CD4-positive, alpha-beta T cell treated with Interleukin-4 for 1 hour (primary cell): Measurements from ENCODE around the gene METTL18.
"Not testable (repeated sequence)": the region's sequence is repeated elsewhere in the genome, so short reads cannot be mapped to it uniquely, and the experiment has no call there.

Experiments used
- DNase-seq, 2 donors: peaks; one replicate each; pipeline ENCODE4 v3.0.0-alpha.2; 2020 to 2022

METTL18 gene

GRCh38 chr1:169794530-169795416, at the start of gene METTL18:
METTL18 (minus strand) TSS chr1:169794907; CDS start chr1:169793695, 1,212 bp downstream.
- DNase-seq: peak; percentile 93 to 94

GRCh38 chr1:169838942-169839341, 44.2 kb upstream of the METTL18 start:
- no peak for DNase-seq

DNA sequence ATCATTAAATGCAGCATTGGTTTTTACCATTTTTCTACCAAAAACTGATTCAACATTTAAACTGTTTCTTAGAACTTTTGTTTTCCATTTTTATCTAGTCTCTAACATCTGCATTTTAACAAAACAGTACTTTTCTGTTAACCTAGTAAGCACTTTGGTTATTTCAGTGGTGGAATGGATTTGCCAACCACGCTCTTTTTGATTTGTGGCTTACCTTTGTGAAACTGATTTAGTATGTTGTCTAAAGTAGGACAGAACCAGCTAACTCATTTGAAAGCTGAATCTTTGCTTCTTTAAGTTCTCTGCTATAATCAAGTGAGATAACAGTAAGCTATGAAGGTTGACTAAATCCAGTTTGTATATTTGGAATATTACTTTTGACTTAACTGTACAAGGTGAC, 41.5 kb upstream of the METTL18 start:
- no peak for DNase-seq

DNA sequence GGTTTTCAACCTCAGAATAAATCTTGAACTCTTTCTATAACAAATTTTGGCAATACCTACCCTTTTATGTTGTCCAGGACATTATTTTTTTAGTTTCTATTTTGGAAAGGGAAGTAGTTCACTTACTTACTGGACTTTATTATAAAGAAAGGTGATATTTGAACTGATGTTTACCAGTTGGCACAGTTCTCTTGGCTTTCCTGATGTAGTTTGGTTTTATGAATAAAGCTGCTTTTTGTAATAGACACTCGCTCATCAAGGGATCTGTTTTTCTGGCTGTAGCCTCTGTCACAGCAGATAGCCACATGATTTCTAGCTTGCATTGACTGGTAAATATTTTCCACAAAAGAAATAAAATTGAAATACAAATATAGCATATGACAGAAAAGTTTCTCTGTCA, 40.9 kb upstream of the METTL18 start:
- DNase-seq: no peak

- no peak for DNase-seq
These were observed 40.2 kb upstream of the METTL18 start for GRCh38 chr1:169834869-169835268.

DNA sequence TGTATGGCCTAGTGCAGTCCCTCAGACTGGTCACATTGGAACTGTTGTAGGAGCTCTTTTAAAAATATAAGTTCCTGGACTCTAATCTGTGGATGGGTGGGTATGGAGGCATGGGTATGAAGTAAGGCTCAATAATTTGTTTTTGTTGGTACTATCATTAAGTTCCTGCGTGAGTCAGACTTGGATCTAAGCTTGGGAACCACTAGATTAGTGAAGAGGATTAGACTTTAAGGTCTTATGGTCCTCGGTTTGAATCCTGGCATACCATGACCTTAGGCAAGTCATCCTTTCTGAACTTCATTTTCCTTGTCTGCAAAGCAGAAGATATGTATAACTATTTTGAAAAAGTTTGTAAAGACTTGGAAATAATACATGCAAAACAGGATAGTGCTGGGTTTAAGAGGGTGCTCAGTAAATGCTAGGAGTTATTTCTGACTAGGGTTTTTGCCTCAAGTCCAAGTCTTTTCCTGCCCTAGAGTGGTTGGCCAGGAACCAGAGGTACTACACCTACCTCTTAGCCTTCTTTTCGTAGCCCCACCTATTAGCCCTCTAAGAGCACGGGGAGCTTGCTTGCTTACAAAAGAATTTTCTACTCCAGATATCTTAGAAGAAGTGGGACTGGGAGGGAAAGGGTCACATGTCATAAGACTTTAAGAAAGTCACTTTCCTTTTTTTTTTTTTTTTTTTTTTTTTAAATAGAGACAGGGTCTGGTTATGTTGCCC, 38.6 kb upstream of the METTL18 start:
- no peak for DNase-seq

- DNase-seq: no peak
These were observed 35.0 kb upstream of the METTL18 start for GRCh38 chr1:169829671-169830070.

- DNase-seq: no peak
These were observed 29.4 kb upstream of the METTL18 start for GRCh38 chr1:169824153-169824552.

DNA sequence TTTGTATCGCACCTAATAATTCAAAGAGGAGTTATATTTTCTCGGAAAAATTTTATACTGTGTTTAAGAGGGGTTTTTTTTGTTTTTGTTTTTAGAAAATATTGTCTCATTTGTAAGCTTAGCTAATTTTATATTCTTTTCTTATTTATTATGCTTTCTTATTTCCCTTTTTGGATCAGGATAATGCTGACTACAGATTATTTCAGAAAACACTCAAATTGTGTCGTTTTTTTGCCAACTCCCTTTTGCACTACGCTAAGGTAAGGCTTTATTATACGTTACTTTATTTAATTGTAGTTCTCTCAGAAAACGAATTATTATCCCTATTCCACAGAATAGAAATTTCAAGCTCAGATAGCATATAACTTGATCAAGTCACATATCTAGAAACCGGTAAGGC, 26.8 kb upstream of the METTL18 start:
- no peak for DNase-seq

GRCh38 chr1:169816617-169817016, 21.9 kb upstream of the METTL18 start:
- DNase-seq: no peak

DNA sequence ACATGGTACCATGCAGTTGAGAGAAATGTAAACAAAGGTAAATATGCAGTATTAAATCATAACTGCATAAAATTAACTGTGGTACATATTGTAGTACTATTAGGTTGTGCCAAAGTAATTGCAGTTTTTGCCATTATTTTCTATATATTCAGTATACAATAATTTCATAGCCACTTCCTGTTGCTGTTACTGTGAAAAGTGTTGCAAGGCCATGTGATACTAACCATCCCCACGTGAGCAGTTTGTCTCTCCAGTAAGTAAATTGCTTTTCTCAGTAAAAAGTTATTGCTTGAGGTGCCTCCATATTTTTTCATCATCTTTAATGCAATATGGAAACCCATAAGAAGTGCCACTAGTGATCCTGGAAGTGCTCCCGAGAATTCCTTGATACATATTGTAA, 19.6 kb upstream of the METTL18 start:
- DNase-seq: no peak

DNA sequence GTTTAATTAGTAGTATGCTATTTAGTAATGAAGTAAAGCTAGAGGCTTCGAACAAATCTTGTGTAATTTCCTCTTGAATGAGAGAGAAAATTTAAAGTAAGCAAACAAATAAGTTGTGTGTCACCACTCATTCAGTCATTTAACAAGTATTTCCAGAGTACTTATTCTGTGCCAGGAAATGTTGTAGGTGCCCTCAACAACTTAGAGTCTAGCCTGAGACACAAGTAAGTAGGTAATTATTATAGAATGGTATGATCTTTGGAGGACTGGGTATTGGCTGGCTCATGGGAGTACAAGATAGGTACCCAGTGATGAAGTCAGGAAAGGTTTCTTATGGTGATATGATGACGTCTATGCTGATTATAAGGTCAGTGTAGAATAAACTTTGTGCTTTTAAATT, 17.4 kb upstream of the METTL18 start:
- no peak for DNase-seq

- not testable (repeated sequence) for DNase-seq
These were observed 16.8 kb upstream of the METTL18 start for GRCh38 chr1:169811418-169812035.

- peak in 1 of 2 donors; percentile 59 for DNase-seq
These were observed 14.8 kb upstream of the METTL18 start for GRCh38 chr1:169809370-169810095.

GRCh38 chr1:169804941-169805340, 10.2 kb upstream of the METTL18 start:
- no peak for DNase-seq

DNA sequence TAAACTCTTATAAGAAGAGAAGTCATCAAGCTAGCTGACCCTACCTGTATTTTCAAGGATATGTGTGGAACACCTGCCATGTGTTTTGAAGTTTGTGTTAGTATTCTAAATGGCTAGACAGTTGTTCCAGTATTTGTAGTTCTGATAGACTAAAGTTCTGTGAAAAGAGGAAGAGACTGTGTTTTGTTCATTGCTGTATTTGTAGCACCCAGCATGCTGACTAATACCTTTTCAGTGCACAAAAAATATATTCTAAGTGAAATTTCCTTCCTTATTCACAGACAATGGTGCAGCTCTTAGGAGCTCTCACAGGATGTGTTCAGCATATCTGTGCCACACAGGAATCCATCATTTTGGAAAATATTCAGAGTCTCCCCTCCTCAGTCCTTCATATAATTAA, 8.2 kb upstream of the METTL18 start:
- no peak for DNase-seq

DNA sequence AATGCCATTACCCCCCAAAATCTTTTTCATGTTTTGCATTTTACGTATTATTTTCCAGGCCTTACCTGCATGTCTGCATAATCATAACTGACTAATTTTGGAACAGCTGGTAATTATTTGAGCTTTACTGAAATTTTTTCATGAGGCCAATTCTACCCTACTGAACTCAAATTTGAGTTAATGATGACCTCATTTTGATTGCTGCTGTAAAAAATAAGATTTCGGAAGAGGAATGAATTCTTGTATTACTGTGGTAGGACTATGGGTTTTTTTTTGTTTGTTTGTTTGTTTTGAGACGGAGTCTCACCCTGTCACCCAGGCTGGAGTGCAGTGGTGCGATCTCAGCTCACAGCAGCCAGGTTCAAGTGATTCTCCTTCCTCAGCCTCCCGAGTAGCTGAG, 2.6 kb upstream of the METTL18 start:
- no peak for DNase-seq

DNA sequence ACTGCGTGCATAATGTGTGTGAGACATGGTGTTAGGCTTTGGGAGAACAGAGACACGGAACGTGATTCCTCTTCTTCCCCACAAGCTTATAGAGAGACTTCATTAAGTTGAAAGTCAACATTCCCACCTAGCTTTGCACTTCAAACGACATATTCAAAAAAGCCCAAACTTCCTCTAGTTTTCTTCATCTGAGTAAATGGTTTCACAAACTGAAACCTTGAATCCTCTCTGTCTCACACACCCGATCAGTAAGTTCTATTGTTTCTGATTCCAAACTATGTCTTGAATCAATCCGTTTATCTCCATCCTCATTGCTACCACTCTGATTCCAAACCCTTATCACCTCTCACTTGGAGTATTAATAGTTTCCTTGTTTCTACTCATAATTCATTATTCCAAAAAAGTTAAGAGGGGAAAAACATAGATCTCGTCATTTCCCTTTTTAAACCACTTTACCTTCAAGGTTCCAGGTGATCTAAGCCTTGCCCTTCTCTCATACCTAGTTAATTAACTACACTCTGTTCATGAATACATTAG, 1.6 kb upstream of the METTL18 start:
- no peak for DNase-seq

DNA sequence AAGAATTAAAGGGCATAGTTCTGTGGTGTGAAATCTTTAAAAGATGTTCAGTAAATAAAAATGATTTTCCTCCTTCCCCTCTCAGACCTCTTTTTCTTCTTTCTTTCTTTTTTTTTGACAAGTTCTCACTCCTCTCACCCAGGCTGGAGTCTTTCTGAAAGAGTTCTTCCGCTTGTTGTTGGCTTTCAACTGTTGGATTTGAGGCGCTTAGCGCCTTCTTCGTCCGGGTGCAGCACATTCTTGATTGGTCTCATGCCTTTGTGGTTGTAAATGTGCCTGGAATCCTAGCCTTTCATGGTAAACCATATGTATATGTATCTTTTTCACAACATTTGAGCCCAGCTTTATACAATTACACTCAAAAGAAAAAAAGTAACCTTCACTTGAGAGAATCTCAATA, 980 bp upstream of the METTL18 start:
- no peak for DNase-seq

GRCh38 chr1:169793730-169794129, 977 bp downstream of the METTL18 start:
- DNase-seq: no peak

- no peak for DNase-seq
These were observed 6.3 kb downstream of the METTL18 start for GRCh38 chr1:169788402-169788801.

DNA sequence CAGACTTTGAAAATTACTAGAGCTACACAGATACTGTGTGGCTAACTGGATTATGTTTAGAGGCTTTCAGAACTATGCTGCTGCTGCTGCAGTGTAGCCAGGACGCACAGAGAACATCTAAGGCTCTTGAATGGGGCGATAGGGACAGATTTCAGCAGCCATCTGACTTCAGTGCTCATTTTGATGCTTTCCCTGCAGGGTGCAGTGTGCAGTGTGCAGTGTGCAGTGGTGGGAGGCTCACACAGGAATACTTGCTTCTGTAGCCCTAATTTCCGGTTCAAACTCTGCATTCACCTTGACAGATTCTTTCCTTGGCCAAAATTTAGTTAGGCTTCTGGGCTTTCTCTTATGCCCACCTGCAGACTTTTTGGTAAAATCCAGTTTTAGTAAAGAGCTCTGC, 7.7 kb downstream of the METTL18 start:
- no peak for DNase-seq

GRCh38 chr1:169785267-169785666, 9.4 kb downstream of the METTL18 start:
- no peak for DNase-seq
